Liver (tissue), 9 donors: ENCODE results near the gene MKRN2. TPM values are rescaled to one million over a fixed set of nuclear protein-coding genes. Genes with fewer than 3 reads are reported as not detected.

Source experiments
- DNase-seq: peaks from one replicate; pipeline ENCODE4 v3.0.0-alpha.2; 2017; ENCODE audit warnings: low spot score
- H3K27ac ChIP-seq, 2 donors: one replicate each; pipeline ENCODE4 v1.7.0; 2013; ENCODE audit warnings: inconsistent platforms in 2 of 2, low read length in 2 of 2, control low read depth in 1 of 2, low read depth in 1 of 2, mild to moderate bottlenecking in 1 of 2
- H3K27me3 ChIP-seq, 4 donors: one replicate each; pipeline versions ENCODE4 v1.6.1 to v1.7.0; 2013; ENCODE audit warnings: low read length in 3 of 4, inconsistent platforms in 1 of 4, mild to moderate bottlenecking in 1 of 4, moderate library complexity in 1 of 4; ENCODE audit not compliant: control insufficient read depth in 4 of 4, insufficient read depth in 4 of 4
- H3K36me3 ChIP-seq, 4 donors: one replicate each; pipeline versions ENCODE4 v1.6.1 to v1.7.0; 2013; ENCODE audit warnings: low read length in 3 of 4, mild to moderate bottlenecking in 3 of 4, low read depth in 1 of 4, moderate library complexity in 1 of 4; ENCODE audit not compliant: control insufficient read depth in 4 of 4, insufficient read depth in 3 of 4
- H3K4me1 ChIP-seq, 4 donors: one replicate each; pipeline versions ENCODE4 v1.6.1 to v1.7.0; 2013; ENCODE audit warnings: low read length in 3 of 4, mild to moderate bottlenecking in 3 of 4, moderate library complexity in 1 of 4; ENCODE audit not compliant: control insufficient read depth in 4 of 4, insufficient read depth in 4 of 4
- H3K4me3 ChIP-seq, 3 donors: one replicate each; pipeline versions ENCODE4 v1.6.1 to v1.7.0; 2013; ENCODE audit warnings: low read length in 3 of 3, control low read depth in 1 of 3, low read depth in 1 of 3, mild to moderate bottlenecking in 1 of 3
- H3K9ac ChIP-seq, 2 donors: one replicate each; pipeline ENCODE4 v1.7.0; 2013; ENCODE audit warnings: low read length in 2 of 2, mild to moderate bottlenecking in 2 of 2, moderate library complexity in 2 of 2, control low read depth in 1 of 2, low read depth in 1 of 2
- H3K9me3 ChIP-seq, 4 donors: one replicate each; pipeline versions ENCODE4 v1.6.1 to v1.7.0; 2013; ENCODE audit warnings: low read length in 3 of 4; ENCODE audit not compliant: control insufficient read depth in 4 of 4
- CTCF ChIP-seq: fragments of 150-350 bp; IDR thresholded peaks from 2 replicates; pipeline ENCODE4 v1.5.1; 2017; ENCODE audit warnings: improper control_type of control experiment, low read depth, low read length; ENCODE audit not compliant: missing input control
- EGR1 ChIP-seq, 2 donors: IDR thresholded peaks; 2 replicates each; pipeline ENCODE4 v1.6.1; 2016 to 2018; ENCODE audit warnings: antibody characterized with exemption in 2 of 2, low read depth in 2 of 2
- FOXA1 ChIP-seq: IDR thresholded peaks from 2 replicates; pipeline ENCODE4 v1.6.1; 2016; ENCODE audit warnings: antibody characterized with exemption
- FOXA2 ChIP-seq: IDR thresholded peaks from 2 replicates; pipeline ENCODE4 v1.6.1; 2016; ENCODE audit warnings: antibody characterized with exemption
- GABPA ChIP-seq, 2 donors: IDR thresholded peaks in 1 of 2; conservative IDR thresholded peaks in 1 of 2; 2 replicates each; pipeline ENCODE4 v1.6.1; 2016; ENCODE audit warnings: antibody characterized with exemption in 2 of 2, mild to moderate bottlenecking in 1 of 2, moderate library complexity in 1 of 2
- HNF4A ChIP-seq, 2 donors: conservative IDR thresholded peaks; 2 replicates each; pipeline ENCODE4 v1.6.1; 2016; ENCODE audit warnings: antibody characterized with exemption in 2 of 2, mild to moderate bottlenecking in 2 of 2
- HNF4G ChIP-seq: IDR thresholded peaks from 2 replicates; pipeline ENCODE4 v1.6.1; 2016; ENCODE audit warnings: antibody characterized with exemption
- JUND ChIP-seq, 2 donors: IDR thresholded peaks; 2 replicates each; pipeline ENCODE4 v1.6.1; 2016; ENCODE audit warnings: antibody characterized with exemption in 2 of 2
- NR2F2 ChIP-seq: IDR thresholded peaks from 2 replicates; pipeline ENCODE4 v1.6.1; 2016; ENCODE audit warnings: antibody characterized with exemption
- RAD21 ChIP-seq, 2 donors: IDR thresholded peaks; 2 replicates each; pipeline ENCODE4 v1.6.1; 2016; ENCODE audit warnings: antibody characterized with exemption in 2 of 2, mild to moderate bottlenecking in 2 of 2
- REST ChIP-seq: IDR thresholded peaks from 2 replicates; pipeline ENCODE4 v1.6.1; 2016; ENCODE audit warnings: antibody characterized with exemption, mild to moderate bottlenecking
- RXRA ChIP-seq, 2 donors: IDR thresholded peaks; 2 replicates each; pipeline ENCODE4 v1.6.1; 2017 to 2018; ENCODE audit warnings: antibody characterized with exemption in 2 of 2, mild to moderate bottlenecking in 1 of 2
- SP1 ChIP-seq: IDR thresholded peaks from 2 replicates; pipeline ENCODE4 v1.6.1; 2018; ENCODE audit warnings: antibody characterized with exemption, mild to moderate bottlenecking
- TAF1 ChIP-seq: conservative IDR thresholded peaks from 2 replicates; pipeline ENCODE4 v1.6.1; 2016; ENCODE audit warnings: antibody characterized with exemption, mild to moderate bottlenecking
- YY1 ChIP-seq: IDR thresholded peaks from 2 replicates; pipeline ENCODE4 v1.6.1; 2016; ENCODE audit warnings: antibody characterized with exemption, mild to moderate bottlenecking
- WGBS: extraction: QIAGEN DNeasy Blood & Tissue Kit; methylation state at CpG from one replicate; pipeline ENCODE4 v1.1.7; 2013; 5-methylcytosine and 5-hydroxymethylcytosine counted together
- polyA plus RNA-seq, 2 donors: library from polyadenylated mRNA; stranded (reverse) in 1 of 2; unstranded in 1 of 2; fragments of 200-250 nt in 1 of 2; fragments of >200 nt in 1 of 2; fragmentation: Nextera tagmentation in 1 of 2; extraction: Ambion mirVana in 1 of 2; gene quantifications; one replicate each; pipeline versions ENCODE4 v1.2.1 to v1.2.3, GENCODE V29; 2013 to 2015
- total RNA-seq, 2 donors: library from RNA; depleted of rRNA; stranded (reverse); fragments of >200 nt; gene quantifications; one replicate each; pipeline ENCODE4 v1.2.3, GENCODE V29; 2014
- TF ChIP-seq, protein P1 (sequence below): IDR thresholded peaks from 2 replicates; pipeline ENCODE4 v1.6.1; 2016; ENCODE audit warnings: antibody characterized with exemption
- TF ChIP-seq, protein P2 (sequence below): IDR thresholded peaks from 2 replicates; pipeline ENCODE4 v1.6.1; 2016; ENCODE audit warnings: antibody characterized with exemption
- donor health status: healthy.
- donor health status: healthy.
- donor health status: healthy.
- donor health status: healthy.
- donor health status: healthy.

Gene MKRN2
- total and polyA plus RNA-seq, 4 donors, result 6.1 to 17.3 (median 11.7) TPM

- Histone ChIP-seq H3K36me3 (peaks cover 0 to 5% (median 3%) of the 10 kb centered on the region in 4 donors), H3K9ac (no peak overlapping the region), H3K27ac (no peak overlapping the region), H3K9me3 (no peaks in the 10 kb centered on the region), H3K4me1 (no peaks in the 10 kb centered on the region), H3K27me3 (no peaks in the 10 kb centered on the region), H3K4me3 (no peak overlapping the region)
- DNase-seq, result no peak
- TF ChIP-seq RXRA (IDR thresholded peaks at IDR 0.05) (no peak), SP1 (no peak), EGR1 (IDR thresholded peaks at IDR 0.05; ENCODE audit: low read depth in 2 of 2) (no peak), TAF1 (no peak), CTCF (no peak), HNF4A (conservative IDR thresholded peaks at IDR 0.05) (no peak), GABPA (IDR thresholded peaks at IDR 0.05 in 1 of 2, conservative IDR thresholded peaks at IDR 0.05 in 1 of 2) (no peak), NR2F2 (no peak), FOXA2 (no peak), RAD21 (IDR thresholded peaks at IDR 0.05) (no peak), FOXA1 (no peak), REST (no peak), YY1 (no peak), HNF4G (no peak)
- TF ChIP-seq, protein P1, sequence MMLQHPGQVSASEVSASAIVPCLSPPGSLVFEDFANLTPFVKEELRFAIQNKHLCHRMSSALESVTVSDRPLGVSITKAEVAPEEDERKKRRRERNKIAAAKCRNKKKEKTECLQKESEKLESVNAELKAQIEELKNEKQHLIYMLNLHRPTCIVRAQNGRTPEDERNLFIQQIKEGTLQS, result no peak
- TF ChIP-seq, protein P2, sequence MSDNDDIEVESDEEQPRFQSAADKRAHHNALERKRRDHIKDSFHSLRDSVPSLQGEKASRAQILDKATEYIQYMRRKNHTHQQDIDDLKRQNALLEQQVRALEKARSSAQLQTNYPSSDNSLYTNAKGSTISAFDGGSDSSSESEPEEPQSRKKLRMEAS, result no peak
Observed at GRCh38 chr3:12515631-12516030, 41.3 kb upstream of the MKRN2 start.

GRCh38 chr3:12516873-12517272 is 40.0 kb upstream of the MKRN2 start:
- Histone ChIP-seq H3K9ac (no peak overlapping the region), H3K27ac (no peak overlapping the region), H3K4me3 (no peak overlapping the region), H3K9me3 (no peaks in the 10 kb centered on the region), H3K4me1 (no peaks in the 10 kb centered on the region), H3K27me3 (no peaks in the 10 kb centered on the region), H3K36me3 (peaks cover 0 to 5% (median 4%) of the 10 kb centered on the region in 4 donors)
- 95% methylated on average over 11 of the region's 11 CpGs for WGBS
- no peak for DNase-seq
- no peak for TF ChIP-seq JUND (IDR thresholded peaks at IDR 0.05)
- TF ChIP-seq HNF4G, result no peak
- TF ChIP-seq FOXA2, result no peak
